ENCODE data around the gene KDM5B. TPM values are rescaled to one million over a fixed set of nuclear protein-coding genes. Genes with fewer than 3 reads are reported as not detected.

The KDM5B gene
- total and polyA plus RNA-seq, 2 donors from 2014 or later = 10.7 to 55.5 TPM

GRCh38 chr1:202794051-202794740, 14.0 kb downstream of the KDM5B start:
- Histone ChIP-seq H3K9me3 (ENCODE audit: control insufficient read depth in 2 of 3, insufficient read depth in 1 of 3, low read length in 3 of 3) (no peaks in the 10 kb centered on the region), H3K27ac (ENCODE audit: low read depth in 2 of 2, low read length in 2 of 2) (no peak overlapping the region), H3K27me3 (ENCODE audit: control insufficient read depth, insufficient read depth, low read length) (no peaks in the 10 kb centered on the region), H3K36me3 (ENCODE audit: control insufficient read depth in 2 of 3, insufficient read depth in 3 of 3, low read length in 3 of 3) (no peaks in the 10 kb centered on the region), H3K9ac (ENCODE audit: low read length in 3 of 3) (no peak overlapping the region), H3K4me1 (ENCODE audit: control insufficient read depth in 2 of 3, insufficient read depth in 2 of 3, low read depth in 1 of 3, low read length in 3 of 3) (peaks cover 0 to 7% (median 0%) of the 10 kb centered on the region in 3 donors), H3K4me3 (ENCODE audit: low read length in 3 of 3) (no peak overlapping the region)
- TF ChIP-seq CTCF (IDR thresholded peaks at IDR 0.05; ENCODE audit: borderline replicate concordance, extremely low read depth, insufficient read depth) = no peak
- DNase-seq (no peak), FAIRE-seq (no peak)
- intact Hi-C loops (cut with DNase I) = no loop called here

DNA sequence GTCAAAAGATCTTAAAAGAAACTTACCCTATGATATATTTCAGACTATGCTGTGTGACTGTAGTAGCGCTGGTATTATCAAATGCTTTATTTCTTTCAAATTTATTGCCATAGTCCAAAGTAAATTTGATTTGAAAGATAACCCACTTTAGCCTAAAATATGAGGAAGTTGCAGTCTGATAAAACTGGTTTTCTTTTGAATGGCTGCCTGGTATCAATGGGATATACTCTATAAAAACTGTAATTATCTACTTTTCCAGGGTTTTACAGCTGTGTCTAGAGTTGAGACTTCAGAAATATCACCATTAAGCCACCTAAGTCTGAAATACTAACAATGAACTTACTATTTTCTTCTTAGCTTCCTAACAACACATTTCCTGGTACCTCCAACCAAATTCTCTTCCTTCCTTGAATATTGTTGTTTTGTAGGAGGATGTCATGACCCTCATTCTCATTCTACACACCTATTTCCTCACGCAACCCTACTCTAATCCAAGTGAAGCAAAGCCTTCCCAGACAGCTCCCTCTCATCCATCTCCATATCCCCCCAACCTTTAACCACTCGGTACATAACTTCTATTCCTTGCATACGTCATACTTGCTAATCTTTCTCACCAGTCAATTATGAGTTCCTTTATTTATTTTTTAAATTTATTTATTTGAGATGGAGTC, 17.0 kb downstream of the KDM5B start:
- intact Hi-C loops (cut with DNase I) = no loop called here
- FAIRE-seq (no peak), DNase-seq (no peak)
- Histone ChIP-seq H3K27ac (ENCODE audit: low read depth in 2 of 2, low read length in 2 of 2) (no peak overlapping the region), H3K9ac (ENCODE audit: low read length in 3 of 3) (no peak overlapping the region), H3K9me3 (ENCODE audit: control insufficient read depth in 2 of 3, insufficient read depth in 1 of 3, low read length in 3 of 3) (no peaks in the 10 kb centered on the region), H3K4me3 (ENCODE audit: low read length in 3 of 3) (no peak overlapping the region), H3K27me3 (ENCODE audit: control insufficient read depth, insufficient read depth, low read length) (no peaks in the 10 kb centered on the region), H3K4me1 (ENCODE audit: control insufficient read depth in 2 of 3, insufficient read depth in 2 of 3, low read depth in 1 of 3, low read length in 3 of 3) (peaks cover 0 to 3% (median 0%) of the 10 kb centered on the region in 3 donors), H3K36me3 (ENCODE audit: control insufficient read depth in 2 of 3, insufficient read depth in 3 of 3, low read length in 3 of 3) (no peaks in the 10 kb centered on the region)
- TF ChIP-seq CTCF (IDR thresholded peaks at IDR 0.05; ENCODE audit: borderline replicate concordance, extremely low read depth, insufficient read depth) = no peak

DNA sequence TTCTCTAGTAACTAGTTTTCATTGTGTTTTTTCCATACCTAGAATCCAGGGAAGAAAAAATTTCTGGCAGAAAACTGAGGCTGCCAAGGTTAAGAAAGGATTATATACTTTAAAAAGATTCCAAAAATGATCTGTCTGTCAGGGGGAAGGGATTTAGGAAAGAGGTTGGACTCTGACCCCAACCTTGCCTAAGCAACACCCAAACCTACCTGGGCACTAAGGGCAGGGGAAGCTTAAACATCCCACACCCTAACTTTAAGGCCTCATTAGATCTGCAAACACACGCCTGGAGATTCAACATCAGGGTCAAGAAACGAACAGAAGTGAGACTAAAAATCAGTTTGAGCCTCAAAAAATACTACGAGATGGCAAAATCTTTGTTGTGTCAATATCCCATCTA, 19.4 kb downstream of the KDM5B start:
- TF ChIP-seq CTCF (IDR thresholded peaks at IDR 0.05; ENCODE audit: borderline replicate concordance, extremely low read depth, insufficient read depth) = no peak
- H3K36me3 ChIP-seq (ENCODE audit: control insufficient read depth in 2 of 3, insufficient read depth in 3 of 3, low read length in 3 of 3) = no peaks in the 10 kb centered on the region
- H3K27ac ChIP-seq (ENCODE audit: low read depth in 2 of 2, low read length in 2 of 2) = no peak overlapping the region
- H3K4me3 ChIP-seq (ENCODE audit: low read length in 3 of 3) = no peak overlapping the region
- FAIRE-seq = no peak
- intact Hi-C loops (cut with DNase I) = no loop called here
- H3K27me3 ChIP-seq (ENCODE audit: control insufficient read depth, insufficient read depth, low read length) = no peaks in the 10 kb centered on the region
- no peak overlapping the region for H3K9ac ChIP-seq (ENCODE audit: low read length in 3 of 3)
- peaks cover 0 to 3% (median 0%) of the 10 kb centered on the region in 3 donors for H3K4me1 ChIP-seq (ENCODE audit: control insufficient read depth in 2 of 3, insufficient read depth in 2 of 3, low read depth in 1 of 3, low read length in 3 of 3)
- no peaks in the 10 kb centered on the region for H3K9me3 ChIP-seq (ENCODE audit: control insufficient read depth in 2 of 3, insufficient read depth in 1 of 3, low read length in 3 of 3)
- no peak for DNase-seq

All from kidney (tissue), 14 donors.